Measurements from ENCODE around the gene AHCYL2. TPM values are rescaled to one million over a fixed set of nuclear protein-coding genes. Genes with fewer than 3 reads are reported as not detected.

The AHCYL2 gene
- total and polyA plus RNA-seq, 2 experiments from 2014 or later = 7.8 to 29.4 TPM

DNA sequence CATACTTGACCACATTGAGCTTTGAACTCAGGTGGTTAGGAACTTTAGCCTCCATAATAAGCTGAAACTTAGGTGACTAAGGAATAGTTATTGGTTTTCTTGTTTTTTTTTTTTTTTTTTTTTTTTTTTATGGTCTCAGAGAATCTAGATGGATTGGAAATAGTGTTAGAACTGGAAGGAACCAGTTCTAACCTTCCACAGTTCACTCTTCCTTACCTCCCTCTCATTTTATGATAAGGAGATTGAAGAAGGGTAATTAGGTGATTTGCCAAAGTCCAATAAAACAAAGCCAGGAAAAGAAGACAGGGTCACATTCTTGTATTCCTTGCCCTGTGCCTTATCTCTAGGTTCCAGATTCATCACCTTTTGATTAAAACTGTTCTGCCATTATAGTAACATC, 137.7 kb downstream of the AHCYL2 start (continued):
- TF ChIP-seq, protein P1, sequence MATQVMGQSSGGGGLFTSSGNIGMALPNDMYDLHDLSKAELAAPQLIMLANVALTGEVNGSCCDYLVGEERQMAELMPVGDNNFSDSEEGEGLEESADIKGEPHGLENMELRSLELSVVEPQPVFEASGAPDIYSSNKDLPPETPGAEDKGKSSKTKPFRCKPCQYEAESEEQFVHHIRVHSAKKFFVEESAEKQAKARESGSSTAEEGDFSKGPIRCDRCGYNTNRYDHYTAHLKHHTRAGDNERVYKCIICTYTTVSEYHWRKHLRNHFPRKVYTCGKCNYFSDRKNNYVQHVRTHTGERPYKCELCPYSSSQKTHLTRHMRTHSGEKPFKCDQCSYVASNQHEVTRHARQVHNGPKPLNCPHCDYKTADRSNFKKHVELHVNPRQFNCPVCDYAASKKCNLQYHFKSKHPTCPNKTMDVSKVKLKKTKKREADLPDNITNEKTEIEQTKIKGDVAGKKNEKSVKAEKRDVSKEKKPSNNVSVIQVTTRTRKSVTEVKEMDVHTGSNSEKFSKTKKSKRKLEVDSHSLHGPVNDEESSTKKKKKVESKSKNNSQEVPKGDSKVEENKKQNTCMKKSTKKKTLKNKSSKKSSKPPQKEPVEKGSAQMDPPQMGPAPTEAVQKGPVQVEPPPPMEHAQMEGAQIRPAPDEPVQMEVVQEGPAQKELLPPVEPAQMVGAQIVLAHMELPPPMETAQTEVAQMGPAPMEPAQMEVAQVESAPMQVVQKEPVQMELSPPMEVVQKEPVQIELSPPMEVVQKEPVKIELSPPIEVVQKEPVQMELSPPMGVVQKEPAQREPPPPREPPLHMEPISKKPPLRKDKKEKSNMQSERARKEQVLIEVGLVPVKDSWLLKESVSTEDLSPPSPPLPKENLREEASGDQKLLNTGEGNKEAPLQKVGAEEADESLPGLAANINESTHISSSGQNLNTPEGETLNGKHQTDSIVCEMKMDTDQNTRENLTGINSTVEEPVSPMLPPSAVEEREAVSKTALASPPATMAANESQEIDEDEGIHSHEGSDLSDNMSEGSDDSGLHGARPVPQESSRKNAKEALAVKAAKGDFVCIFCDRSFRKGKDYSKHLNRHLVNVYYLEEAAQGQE (IDR thresholded peaks at IDR 0.05; ENCODE audit: unreplicated experiment) = no peak
- TF ChIP-seq, protein P2, sequence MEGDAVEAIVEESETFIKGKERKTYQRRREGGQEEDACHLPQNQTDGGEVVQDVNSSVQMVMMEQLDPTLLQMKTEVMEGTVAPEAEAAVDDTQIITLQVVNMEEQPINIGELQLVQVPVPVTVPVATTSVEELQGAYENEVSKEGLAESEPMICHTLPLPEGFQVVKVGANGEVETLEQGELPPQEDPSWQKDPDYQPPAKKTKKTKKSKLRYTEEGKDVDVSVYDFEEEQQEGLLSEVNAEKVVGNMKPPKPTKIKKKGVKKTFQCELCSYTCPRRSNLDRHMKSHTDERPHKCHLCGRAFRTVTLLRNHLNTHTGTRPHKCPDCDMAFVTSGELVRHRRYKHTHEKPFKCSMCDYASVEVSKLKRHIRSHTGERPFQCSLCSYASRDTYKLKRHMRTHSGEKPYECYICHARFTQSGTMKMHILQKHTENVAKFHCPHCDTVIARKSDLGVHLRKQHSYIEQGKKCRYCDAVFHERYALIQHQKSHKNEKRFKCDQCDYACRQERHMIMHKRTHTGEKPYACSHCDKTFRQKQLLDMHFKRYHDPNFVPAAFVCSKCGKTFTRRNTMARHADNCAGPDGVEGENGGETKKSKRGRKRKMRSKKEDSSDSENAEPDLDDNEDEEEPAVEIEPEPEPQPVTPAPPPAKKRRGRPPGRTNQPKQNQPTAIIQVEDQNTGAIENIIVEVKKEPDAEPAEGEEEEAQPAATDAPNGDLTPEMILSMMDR (conservative IDR thresholded peaks at IDR 0.05; ENCODE audit: low read depth in 2 of 2) = no peak
- TF ChIP-seq EZH2 (IDR thresholded peaks at IDR 0.05; ENCODE audit: low read depth, unreplicated experiment) (no peak), NANOG (IDR thresholded peaks at IDR 0.05; ENCODE audit: borderline replicate concordance) (no peak), ZNF331 (CRISPR knock-in tag; IDR thresholded peaks at IDR 0.05; ENCODE audit: low read depth) (no peak)

DNA sequence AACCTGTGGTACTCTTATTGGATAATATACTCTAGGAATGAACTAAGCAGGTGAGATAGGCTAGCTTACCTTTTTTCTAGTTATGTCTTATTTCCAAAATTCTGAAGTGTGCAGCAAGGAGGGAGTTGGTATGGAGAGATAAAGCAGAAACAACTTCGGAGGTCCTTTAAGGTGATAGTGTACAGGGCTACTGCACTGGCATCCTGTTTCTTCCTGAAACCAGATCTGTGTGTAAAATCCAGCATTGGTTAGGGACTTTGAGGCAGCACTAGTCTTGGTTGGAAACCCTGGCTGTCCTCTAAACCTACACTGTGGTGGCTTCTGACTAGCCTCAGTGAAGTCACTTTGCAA, 142.5 kb downstream of the AHCYL2 start:
- H3K9me2 ChIP-seq (ENCODE audit: insufficient read depth) = no peaks in the 10 kb centered on the region
- H3K4me2 ChIP-seq = no peak overlapping the region
- no peaks in the 10 kb centered on the region for H3K27me3 ChIP-seq (ENCODE audit: insufficient read depth)
- Mint-ChIP-seq H3K4me1 (peaks cover 28% of the 10 kb centered on the region), H3K36me3 (ENCODE audit: low read depth) (no peaks in the 10 kb centered on the region), H3K27ac (no peak overlapping the region), H3K9me3 (no peaks in the 10 kb centered on the region), H3K27me3 (ENCODE audit: insufficient read depth, low read depth, poor library complexity) (no peaks in the 10 kb centered on the region), H3K4me3 (no peak overlapping the region)
- H2AFZ ChIP-seq = no peak overlapping the region
- no peaks in the 10 kb centered on the region for H3F3A ChIP-seq (replicated peaks; ENCODE audit: low read depth)
- peaks cover 17% of the 10 kb centered on the region for H3K4me1 ChIP-seq (ENCODE audit: insufficient read depth)
- ATAC-seq = no peak
- H4K20me1 ChIP-seq (replicated peaks; ENCODE audit: insufficient read depth) = no peaks in the 10 kb centered on the region
- no peak overlapping the region for H3K4me3 ChIP-seq
- H3K79me2 ChIP-seq (replicated peaks; ENCODE audit: insufficient read depth) = peaks cover 4% of the 10 kb centered on the region; the same call in 1 of the 2 replicates
- DNase-seq (ENCODE audit: low spot score) = no peak
- H3K27ac ChIP-seq (ENCODE audit: low read depth) = no peak overlapping the region
- no peaks in the 10 kb centered on the region for H3K36me3 ChIP-seq (ENCODE audit: insufficient read depth)
- TF ChIP-seq POLR2AphosphoS5 (IDR thresholded peaks at IDR 0.05; ENCODE audit: low read depth) = no peak

DNA sequence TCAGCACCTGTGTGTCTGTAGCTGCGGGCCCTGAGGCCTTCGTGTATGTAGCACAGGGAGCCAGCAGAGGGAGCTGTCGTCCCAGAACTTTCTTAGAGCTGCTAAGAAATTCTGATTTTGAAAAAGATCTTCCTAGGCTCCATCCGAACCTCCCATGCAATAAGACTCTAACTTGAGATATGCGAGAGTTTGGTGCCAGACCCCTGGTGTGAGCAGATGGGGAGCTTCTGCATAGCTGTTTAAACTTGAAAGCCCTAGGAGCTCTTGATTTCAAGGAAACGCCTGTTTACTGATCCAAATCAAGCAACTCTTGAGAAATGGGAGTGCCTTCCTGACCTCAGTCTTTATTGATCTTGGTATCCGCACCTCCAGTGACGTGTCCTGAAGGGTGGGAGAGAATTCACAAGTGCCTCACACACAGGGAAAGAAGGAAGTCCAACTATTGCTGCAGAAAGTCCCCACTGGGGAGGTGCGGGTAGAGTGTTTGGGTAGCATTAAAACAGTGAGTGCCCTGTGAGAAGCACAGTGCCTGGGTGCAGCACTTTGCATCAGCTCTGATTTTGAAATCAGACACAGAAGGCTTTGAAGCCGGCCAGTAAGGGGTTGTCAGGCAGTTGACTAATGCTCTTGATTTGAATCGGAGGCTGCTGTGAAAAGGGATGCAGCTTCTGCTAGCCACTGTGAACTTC, 143.0 kb downstream of the AHCYL2 start:
- Mint-ChIP-seq H3K4me3 (no peak overlapping the region), H3K27ac (peak overlapping the region; percentile 21), H3K36me3 (ENCODE audit: low read depth) (no peaks in the 10 kb centered on the region), H3K9me3 (no peaks in the 10 kb centered on the region), H3K4me1 (peaks cover 31% of the 10 kb centered on the region), H3K27me3 (ENCODE audit: insufficient read depth, low read depth, poor library complexity) (no peaks in the 10 kb centered on the region)
- H3K9me2 ChIP-seq (ENCODE audit: insufficient read depth) = no peaks in the 10 kb centered on the region
- no peaks in the 10 kb centered on the region for H3F3A ChIP-seq (replicated peaks; ENCODE audit: low read depth)
- no peak overlapping the region for H2AFZ ChIP-seq
- peaks cover 17% of the 10 kb centered on the region for H3K4me1 ChIP-seq (ENCODE audit: insufficient read depth)
- peak overlapping the region; percentile 6; the same call in 1 of the 2 replicates for H3K4me2 ChIP-seq
- H3K36me3 ChIP-seq (ENCODE audit: insufficient read depth) = no peaks in the 10 kb centered on the region
- 0 out of 2 replicates have a peak overlapping the region, but pooled peaks have one; percentile 0 for H3K27ac ChIP-seq (ENCODE audit: low read depth)
- H3K27me3 ChIP-seq (ENCODE audit: insufficient read depth) = no peaks in the 10 kb centered on the region
- peak; percentile 93 for DNase-seq (ENCODE audit: low spot score)
- TF ChIP-seq, protein P2 (conservative IDR thresholded peaks at IDR 0.05; ENCODE audit: low read depth in 2 of 2) = peak; percentile 87
- no peak for TF ChIP-seq NANOG (IDR thresholded peaks at IDR 0.05; ENCODE audit: borderline replicate concordance)
- peak; percentile 95 for ATAC-seq
- H3K79me2 ChIP-seq (replicated peaks; ENCODE audit: insufficient read depth) = peaks cover 4% of the 10 kb centered on the region; the same call in 1 of the 2 replicates
- no peaks in the 10 kb centered on the region for H4K20me1 ChIP-seq (replicated peaks; ENCODE audit: insufficient read depth)
- H3K4me3 ChIP-seq = no peak overlapping the region

Data from GM23338 (cell line).